Activated CD4-positive, alpha-beta memory T cell treated with anti-CD3 and anti-CD28 coated beads for 36 hours (primary cell): ENCODE results near the gene DMTF1. TPM values are rescaled to one million over a fixed set of nuclear protein-coding genes. Genes with fewer than 3 reads are reported as not detected.
A peak's percentile ranks its signal among the peaks of the same experiment; 100 is the strongest.

Source experiments
- CTCF ChIA-PET: fragments of 350-600 bp; sonication (Branson Sonifier 250); formaldehyde crosslinking; loops from one replicate; lab custom pipeline; 2021; ENCODE audit warnings: antibody characterized with exemption, inconsistent platforms; lab: Charles Lee
- POLR2A ChIA-PET: fragments of 350-600 bp; sonication (Branson Sonifier 250); formaldehyde crosslinking; loops from one replicate; lab custom pipeline; 2021; ENCODE audit warnings: antibody characterized with exemption; lab: Charles Lee
- DNase-seq: peaks from one replicate; pipeline ENCODE4 v3.0.0-alpha.2; 2020
- H3K27ac Mint-ChIP-seq: one replicate; pipeline ENCODE4 v1.8.0; 2021; ENCODE audit warnings: mixed read lengths
- H3K27me3 Mint-ChIP-seq: one replicate; pipeline ENCODE4 v1.8.0; 2021; ENCODE audit warnings: mixed read lengths
- H3K36me3 Mint-ChIP-seq: one replicate; pipeline ENCODE4 v1.8.0; 2021; ENCODE audit warnings: mixed read lengths
- H3K4me1 Mint-ChIP-seq: one replicate; pipeline ENCODE4 v1.8.0; 2021; ENCODE audit warnings: low read depth, mixed read lengths
- H3K4me3 Mint-ChIP-seq: one replicate; pipeline ENCODE4 v1.8.0; 2021; ENCODE audit warnings: mild to moderate bottlenecking, mixed read lengths
- H3K9me3 Mint-ChIP-seq: one replicate; pipeline ENCODE4 v1.8.0; 2021; ENCODE audit warnings: mixed read lengths
- intact Hi-C: fragments of 100-400 bp; cut with micrococcal nuclease; formaldehyde crosslinking; loops from one replicate; pipeline ENCODE4 v1.15.1; 2023
- total RNA-seq, 2 experiments: library from RNA; stranded (reverse); gene quantifications; one replicate each; pipeline ENCODE4 v1.2.3, GENCODE V29; 2021

DMTF1 gene
- total RNA-seq, 2 experiments from 2014 or later: 62.7 to 71.1 TPM

DNA sequence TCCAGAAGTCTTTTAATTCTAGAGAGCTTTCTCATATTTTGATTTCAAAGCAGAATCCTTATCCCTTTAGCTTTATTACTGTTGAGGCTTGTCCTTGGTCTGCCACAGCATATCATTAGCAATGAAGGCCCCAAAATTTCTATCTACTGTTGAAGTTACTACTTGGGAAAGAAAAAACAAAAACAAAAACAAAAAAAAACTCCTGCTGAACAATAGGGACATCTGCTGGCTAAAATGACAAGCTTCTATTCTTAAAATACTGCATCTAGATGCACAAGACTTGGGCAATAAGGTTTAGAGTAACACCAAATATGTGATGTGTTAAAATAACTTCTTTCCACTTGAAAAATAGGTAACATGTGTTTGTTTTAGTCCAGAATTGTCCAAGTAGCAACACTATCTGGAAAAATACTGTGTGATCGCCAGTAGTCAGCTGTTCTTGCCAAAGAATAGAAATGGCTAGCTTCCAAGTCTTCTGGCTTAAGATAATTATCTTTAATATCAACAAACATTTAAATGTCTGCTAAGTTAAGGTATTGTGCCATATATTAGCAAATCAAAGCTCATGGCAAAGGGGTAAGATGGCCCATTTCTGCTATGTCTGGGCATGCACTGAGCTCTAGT lies 3.8 kb upstream of the DMTF1 start:
- no peaks in the 10 kb centered on the region for H3K9me3 Mint-ChIP-seq
- CTCF ChIA-PET: interaction anchor here (0.6 to 4.9 kb wide), 26 partner anchors 9 to 237 kb away, joined by 3 to 56 read pairs (median 3); partner anchors contain the start of gene ELAPOR2
- H3K4me3 Mint-ChIP-seq: no peak overlapping the region
- DNase-seq: no peak
- intact Hi-C loops: loop anchor here (1.0 kb wide), 2 partner anchors 89 to 209 kb away; partner anchors contain the start of gene ELAPOR2
- peaks cover 6% of the 10 kb centered on the region for H3K36me3 Mint-ChIP-seq
- no peaks in the 10 kb centered on the region for H3K27me3 Mint-ChIP-seq
- H3K27ac Mint-ChIP-seq: no peak overlapping the region
- POLR2A ChIA-PET: no interaction called here
- H3K4me1 Mint-ChIP-seq: peaks cover 10% of the 10 kb centered on the region

DNA sequence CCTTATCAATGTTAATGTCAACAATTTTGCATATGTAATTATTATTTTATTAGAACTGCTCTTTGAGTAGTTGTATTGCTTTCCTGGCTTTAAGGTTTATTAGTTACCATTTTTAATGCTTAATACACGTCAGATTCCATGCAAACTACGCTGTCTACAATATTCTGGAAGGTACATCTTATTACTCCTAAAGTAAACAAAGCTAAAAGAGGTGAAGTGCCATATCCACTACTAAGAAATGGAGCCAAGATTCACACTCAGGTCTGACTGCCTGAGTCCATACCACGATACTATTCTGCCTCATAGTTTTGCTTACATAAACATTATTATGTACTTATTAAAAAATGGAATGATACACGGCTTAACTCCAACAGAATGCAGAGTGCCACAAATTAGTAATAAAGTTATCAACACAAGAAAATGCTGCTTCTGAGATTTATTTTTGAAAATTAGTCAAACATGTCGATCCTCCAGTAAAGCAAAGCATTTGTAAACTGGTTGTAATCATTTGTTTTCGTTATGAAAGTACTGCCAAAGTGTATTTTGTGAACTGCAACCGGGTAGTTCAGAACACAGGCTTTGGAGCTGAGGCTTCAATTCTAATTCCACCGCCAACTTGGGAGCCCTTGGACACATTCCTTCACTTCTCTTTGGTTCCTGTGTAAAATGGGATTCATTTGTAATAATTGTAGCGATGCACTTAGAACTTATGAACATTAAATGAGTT lies 1.1 kb upstream of the DMTF1 start:
- no peak for DNase-seq
- Mint-ChIP-seq H3K9me3 (no peaks in the 10 kb centered on the region), H3K36me3 (peaks cover 17% of the 10 kb centered on the region), H3K27me3 (no peaks in the 10 kb centered on the region), H3K4me3 (peak overlapping the region; percentile 91), H3K27ac (peak overlapping the region; percentile 96), H3K4me1 (peaks cover 31% of the 10 kb centered on the region)
- ChIA-PET CTCF (interaction anchor here (1.0 to 5.9 kb wide), 5 partner anchors 43 to 224 kb away, joined by 3 to 53 read pairs (median 5); partner anchors contain the start of gene TMEM243), POLR2A (interaction anchor here (1.6 to 3.8 kb wide), 4 partner anchors 46 to 194 kb away, joined by 4 to 104 read pairs (median 6); partner anchors contain the start of genes CROT and TMEM243)
- intact Hi-C loops: loop anchor here (5.0 kb wide), 3 partner anchors 69 to 726 kb away; partner anchors contain the start of genes DBF4 and SLC25A40

DNA sequence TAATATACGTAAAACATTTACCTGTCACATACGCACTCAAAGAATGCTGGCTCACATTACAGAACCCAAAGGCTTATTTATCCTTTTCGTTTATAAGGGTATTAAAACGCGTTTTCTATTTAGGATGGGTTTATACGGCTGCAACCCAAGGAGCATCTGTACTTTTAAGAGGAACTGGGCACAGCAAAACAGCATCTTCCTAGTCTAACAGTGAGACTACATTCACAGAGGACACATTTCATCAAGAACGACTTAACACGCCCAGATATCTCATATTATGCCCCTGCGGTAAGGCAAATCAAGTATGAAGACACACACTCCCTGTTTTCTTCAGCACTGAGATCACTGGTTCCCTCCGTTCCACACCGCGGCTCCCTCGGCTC lies 533 bp upstream of the DMTF1 start:
- no peaks in the 10 kb centered on the region for H3K27me3 Mint-ChIP-seq
- peak overlapping the region; percentile 96 for H3K27ac Mint-ChIP-seq
- H3K36me3 Mint-ChIP-seq: peaks cover 17% of the 10 kb centered on the region
- peak overlapping the region; percentile 91 for H3K4me3 Mint-ChIP-seq
- intact Hi-C loops: loop anchor here (1.0 to 5.0 kb wide), 8 partner anchors 35 to 726 kb away; partner anchors contain the start of genes DBF4 and SLC25A40
- ChIA-PET CTCF (interaction anchor here (0.8 to 5.9 kb wide), 8 partner anchors 8 to 263 kb away, joined by 3 to 53 read pairs (median 4); partner anchors contain the start of genes CROT, ELAPOR2 and TMEM243), POLR2A (interaction anchor here (0.9 to 3.8 kb wide), 9 partner anchors 9 to 204 kb away, joined by 3 to 104 read pairs (median 5); partner anchors contain the start of genes CROT and TMEM243)
- DNase-seq: no peak
- H3K9me3 Mint-ChIP-seq: no peaks in the 10 kb centered on the region
- peaks cover 36% of the 10 kb centered on the region for H3K4me1 Mint-ChIP-seq

DNA sequence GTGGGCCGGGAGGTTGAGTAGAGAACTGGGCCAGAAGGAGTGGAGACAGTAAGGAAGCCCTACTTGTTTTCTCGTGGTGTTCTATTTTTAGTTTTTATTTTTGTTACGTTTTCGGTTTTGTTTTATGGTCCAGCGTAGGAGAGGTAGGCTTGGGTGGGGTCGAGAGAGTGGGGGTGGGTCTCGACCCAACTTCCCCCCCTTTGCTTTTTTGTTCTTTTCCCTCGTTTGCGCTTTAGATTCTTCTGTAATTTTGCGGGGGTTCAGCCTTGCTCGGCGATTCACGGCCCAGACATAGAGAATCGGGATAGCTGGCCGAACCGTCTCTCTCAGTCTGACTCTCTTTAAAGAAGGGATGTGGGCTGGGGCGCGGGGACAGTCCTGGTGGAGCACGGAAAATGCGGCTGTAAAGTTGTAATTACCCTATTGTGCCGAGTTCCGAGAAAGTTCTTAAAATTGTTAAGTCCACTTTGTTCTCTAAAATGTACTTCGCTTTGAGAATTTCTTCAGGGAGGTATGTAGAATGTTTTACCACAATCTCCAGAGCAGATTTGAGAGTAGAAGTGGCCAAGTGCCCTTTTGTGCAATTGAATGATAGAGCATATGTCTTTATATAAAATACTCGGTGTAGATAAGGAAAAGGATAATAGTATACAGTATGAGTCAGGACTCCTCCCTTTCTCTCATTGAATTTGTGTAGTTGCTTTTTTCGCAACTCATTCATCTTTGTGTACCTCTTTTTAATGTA lies 816 bp downstream of the DMTF1 start:
- ChIA-PET POLR2A (interaction anchor here (0.5 to 3.8 kb wide), 15 partner anchors 8 to 528 kb away, joined by 3 to 104 read pairs (median 4); partner anchors contain the start of genes CROT, ELAPOR2 and TMEM243), CTCF (interaction anchor here (0.6 to 5.9 kb wide), 12 partner anchors 10 to 262 kb away, joined by 3 to 53 read pairs (median 4); partner anchors contain the start of genes ELAPOR2 and TMEM243)
- H3K27me3 Mint-ChIP-seq: no peaks in the 10 kb centered on the region
- peak overlapping the region; percentile 96 for H3K27ac Mint-ChIP-seq
- H3K4me1 Mint-ChIP-seq: peaks cover 46% of the 10 kb centered on the region
- peak; percentile 64 for DNase-seq
- no peaks in the 10 kb centered on the region for H3K9me3 Mint-ChIP-seq
- H3K4me3 Mint-ChIP-seq: peak overlapping the region; percentile 91
- intact Hi-C loops: loop anchor here (1.0 to 5.0 kb wide), 11 partner anchors 8 to 724 kb away; partner anchors contain the start of genes CROT, DBF4, ELAPOR2 and SLC25A40
- peaks cover 23% of the 10 kb centered on the region for H3K36me3 Mint-ChIP-seq

DNA sequence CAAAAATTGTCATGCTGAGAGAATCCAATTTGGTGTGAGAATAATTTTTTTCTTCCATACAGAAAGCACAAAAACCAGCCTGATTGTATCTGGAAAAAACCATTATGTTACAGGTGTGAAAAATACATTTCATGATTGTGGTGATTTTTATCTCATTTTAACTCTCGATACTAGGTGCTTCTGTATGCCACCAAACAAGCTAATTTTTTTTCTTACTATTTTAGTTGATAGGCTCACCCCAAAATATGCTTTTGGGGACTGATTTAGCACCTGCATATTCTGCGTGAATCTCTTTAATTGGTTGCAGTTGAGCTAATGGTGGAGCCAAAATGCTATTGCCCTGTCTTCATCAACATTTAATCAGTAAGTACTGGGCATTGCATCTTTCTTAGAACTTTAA lies 1.9 kb downstream of the DMTF1 start:
- H3K4me1 Mint-ChIP-seq: peaks cover 50% of the 10 kb centered on the region
- peaks cover 23% of the 10 kb centered on the region for H3K36me3 Mint-ChIP-seq
- ChIA-PET POLR2A (interaction anchor here (0.8 to 3.8 kb wide), 5 partner anchors 9 to 95 kb away, joined by 3 to 104 read pairs (median 8); partner anchors contain the start of genes ELAPOR2 and TMEM243), CTCF (interaction anchor here (0.6 to 5.9 kb wide), 8 partner anchors 17 to 261 kb away, joined by 3 to 53 read pairs (median 4); partner anchors contain the start of gene TMEM243)
- no peak for DNase-seq
- peak overlapping the region; percentile 30 for H3K27ac Mint-ChIP-seq
- no peaks in the 10 kb centered on the region for H3K27me3 Mint-ChIP-seq
- intact Hi-C loops: loop anchor here (5.0 kb wide), 3 partner anchors 72 to 723 kb away; partner anchors contain the start of genes DBF4 and SLC25A40
- H3K9me3 Mint-ChIP-seq: no peaks in the 10 kb centered on the region
- H3K4me3 Mint-ChIP-seq: peak overlapping the region; percentile 91

DNA sequence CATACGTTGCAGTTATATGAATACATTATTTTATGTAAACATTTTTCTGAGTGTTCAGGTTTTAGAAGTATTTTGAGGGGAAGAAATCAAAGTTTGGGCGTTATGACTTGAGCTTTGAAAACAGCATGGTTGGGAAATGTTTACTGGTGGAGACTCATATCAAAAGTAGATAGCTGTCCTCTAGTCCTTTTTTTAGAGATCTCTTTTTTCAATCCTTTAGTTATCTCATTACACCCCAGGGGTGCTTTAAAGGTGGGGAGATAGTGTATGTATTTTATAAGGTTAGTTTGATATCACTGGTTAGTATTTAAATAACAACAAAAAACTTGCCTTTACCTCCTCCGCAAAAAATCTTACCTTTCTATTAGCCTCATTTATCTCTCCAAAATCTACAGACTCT lies 2.3 kb downstream of the DMTF1 start:
- Mint-ChIP-seq H3K4me3 (peak overlapping the region; percentile 91), H3K27me3 (no peaks in the 10 kb centered on the region), H3K36me3 (peaks cover 25% of the 10 kb centered on the region), H3K9me3 (no peaks in the 10 kb centered on the region), H3K27ac (peak overlapping the region; percentile 30), H3K4me1 (peaks cover 54% of the 10 kb centered on the region)
- ChIA-PET CTCF (interaction anchor here (0.6 to 5.9 kb wide), 5 partner anchors 16 to 229 kb away, joined by 3 to 53 read pairs (median 4); partner anchors contain the start of gene TMEM243), POLR2A (interaction anchor here (1.1 to 3.8 kb wide), 3 partner anchors 9 to 96 kb away, joined by 4 to 104 read pairs (median 8); partner anchors contain the start of genes ELAPOR2 and TMEM243)
- no peak for DNase-seq
- intact Hi-C loops: loop anchor here (5.0 kb wide), 3 partner anchors 72 to 723 kb away; partner anchors contain the start of genes DBF4 and SLC25A40

DNA sequence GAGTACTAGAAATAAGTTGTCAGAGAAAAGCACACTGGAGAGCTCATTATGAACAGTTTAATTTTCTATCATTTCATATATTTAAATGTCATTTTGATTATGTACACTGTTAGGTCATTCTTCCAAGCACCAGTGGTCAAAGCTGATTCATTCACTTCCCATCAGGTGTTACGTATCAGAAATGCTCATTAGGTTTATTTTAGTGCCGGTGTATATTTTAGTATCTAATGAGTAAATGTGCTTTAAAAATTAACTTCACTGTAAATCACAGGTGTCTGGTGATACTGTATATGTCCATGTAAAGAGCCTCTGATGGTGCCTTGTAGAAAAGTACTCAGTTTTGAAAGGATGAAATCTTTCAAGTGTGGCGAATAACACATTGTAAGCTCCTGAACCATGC lies 3.5 kb downstream of the DMTF1 start:
- ChIA-PET POLR2A (no interaction called here), CTCF (interaction anchor here (0.5 to 5.9 kb wide), 3 partner anchors 63 to 201 kb away, joined by 3 to 53 read pairs (median 4); partner anchors contain the start of genes ELAPOR2 and TMEM243)
- Mint-ChIP-seq H3K4me3 (no peak overlapping the region), H3K27ac (no peak overlapping the region), H3K36me3 (peaks cover 27% of the 10 kb centered on the region), H3K27me3 (no peaks in the 10 kb centered on the region), H3K4me1 (peaks cover 64% of the 10 kb centered on the region), H3K9me3 (no peaks in the 10 kb centered on the region)
- no peak for DNase-seq
- intact Hi-C loops: no loop called here

DNA sequence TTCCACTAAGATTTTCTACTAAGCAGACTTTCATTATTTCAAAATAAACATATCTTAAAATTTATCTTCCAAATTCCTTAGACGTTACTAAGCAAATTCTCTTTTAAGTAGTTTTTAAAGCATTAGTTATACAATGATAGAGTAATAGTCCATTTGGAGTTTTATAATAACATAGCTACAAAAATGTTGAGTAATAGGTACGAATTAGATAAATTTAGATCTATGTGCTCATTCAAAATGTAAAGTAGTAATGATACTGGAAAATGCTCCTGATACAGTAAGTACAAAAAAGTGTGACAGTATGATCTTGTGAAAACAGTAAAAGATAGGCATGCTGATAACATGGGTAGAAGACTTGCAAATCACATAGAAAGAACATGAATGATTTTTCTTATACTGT lies 4.5 kb downstream of the DMTF1 start:
- Mint-ChIP-seq H3K9me3 (no peaks in the 10 kb centered on the region), H3K4me1 (peaks cover 56% of the 10 kb centered on the region), H3K36me3 (peaks cover 27% of the 10 kb centered on the region), H3K4me3 (no peak overlapping the region), H3K27ac (no peak overlapping the region), H3K27me3 (no peaks in the 10 kb centered on the region)
- CTCF ChIA-PET: interaction anchor here (5.9 kb wide), 1 partner anchor 62 kb away, joined by 53 read pairs; the partner anchor contains the start of gene TMEM243
- intact Hi-C loops: no loop called here
- DNase-seq: no peak
- POLR2A ChIA-PET: no interaction called here

DNA sequence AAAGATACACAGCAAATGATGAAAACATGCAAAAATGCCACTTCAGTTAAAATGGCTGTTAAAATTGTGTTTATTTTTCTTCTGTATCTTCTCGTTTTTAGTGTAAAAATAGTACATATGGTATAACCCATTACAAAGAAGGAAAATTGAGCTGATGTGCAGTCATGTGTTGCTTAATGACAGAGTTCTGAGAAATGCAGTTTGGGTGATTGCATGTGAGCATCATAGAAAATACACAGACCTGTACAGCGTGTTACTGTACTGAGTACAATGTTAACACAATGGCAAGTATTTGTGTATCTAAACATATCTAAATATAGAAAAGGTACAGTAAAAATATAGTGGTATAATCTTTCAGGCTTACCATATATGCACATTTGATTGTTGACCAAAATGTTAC lies 7.3 kb downstream of the DMTF1 start:
- Mint-ChIP-seq H3K27ac (no peak overlapping the region), H3K4me3 (no peak overlapping the region), H3K27me3 (no peaks in the 10 kb centered on the region), H3K9me3 (no peaks in the 10 kb centered on the region), H3K36me3 (peaks cover 31% of the 10 kb centered on the region), H3K4me1 (peaks cover 52% of the 10 kb centered on the region)
- POLR2A ChIA-PET: no interaction called here
- intact Hi-C loops: no loop called here
- CTCF ChIA-PET: no interaction called here
- no peak for DNase-seq

DNA sequence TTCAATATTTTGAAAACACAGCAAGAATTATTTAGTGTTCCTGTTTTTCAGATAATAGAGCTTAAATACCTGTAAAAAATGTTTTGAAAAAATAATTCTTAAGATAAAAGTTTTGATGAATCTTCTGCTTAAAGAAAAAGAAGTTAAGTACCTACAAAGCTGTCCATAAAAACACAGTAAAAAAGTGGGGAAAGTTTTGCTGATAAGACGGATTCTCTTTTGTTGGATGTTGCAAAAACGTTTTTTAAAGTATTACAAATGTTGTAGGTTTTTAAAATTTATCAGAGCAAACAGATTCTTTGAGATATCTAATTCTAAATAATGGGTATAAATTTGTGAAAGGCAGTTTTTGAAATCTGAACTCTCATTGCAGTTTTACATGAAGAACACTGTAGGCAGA lies 12.2 kb downstream of the DMTF1 start:
- no peak overlapping the region for H3K27ac Mint-ChIP-seq
- H3K4me1 Mint-ChIP-seq: peaks cover 20% of the 10 kb centered on the region
- intact Hi-C loops: no loop called here
- peaks cover 49% of the 10 kb centered on the region for H3K36me3 Mint-ChIP-seq
- H3K9me3 Mint-ChIP-seq: no peaks in the 10 kb centered on the region
- ChIA-PET CTCF (interaction anchor here (0.9 kb wide), 1 partner anchor 238 kb away, joined by 3 read pairs; no protein-coding TSS in a partner anchor), POLR2A (no interaction called here)
- no peaks in the 10 kb centered on the region for H3K27me3 Mint-ChIP-seq
- no peak overlapping the region for H3K4me3 Mint-ChIP-seq
- no peak for DNase-seq
